RCC 7860 (cell line): ENCODE results near the gene OR6X1.
"Not testable (repeated sequence)": the region's sequence is repeated elsewhere in the genome, so short reads cannot be mapped to it uniquely, and the experiment has no call there.

ENCODE experiments used
- DNase-seq: peaks from one replicate; pipeline ENCODE4 v3.0.0-alpha.2; 2015; ENCODE audit warnings: low spot score
- FAIRE-seq: peaks from 2 replicates; lab custom pipeline; 2012; peaks lifted over from hg19 to GRCh38; lab: Jason Lieb, UNC

OR6X1 gene

DNA sequence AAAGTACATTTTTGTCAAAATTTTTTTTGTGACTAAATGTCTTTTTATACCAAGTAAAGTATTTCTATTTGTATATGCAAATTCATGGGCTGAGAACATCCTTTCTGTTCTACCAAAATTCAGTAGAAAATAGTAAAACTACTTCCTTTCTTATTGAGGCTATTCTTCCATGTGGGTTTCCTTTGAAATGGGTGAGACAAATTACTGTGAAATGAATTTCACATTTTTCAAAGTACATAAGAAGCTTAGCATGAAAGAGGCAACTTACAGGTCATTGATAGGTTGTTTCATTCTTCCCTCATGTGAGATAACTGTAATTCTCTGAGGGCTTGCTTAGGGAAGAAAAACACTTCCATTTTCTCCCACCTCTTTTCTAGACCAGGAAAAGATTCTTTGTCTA, 1.0 kb upstream of the OR6X1 start:
- FAIRE-seq, result no peak

DNA sequence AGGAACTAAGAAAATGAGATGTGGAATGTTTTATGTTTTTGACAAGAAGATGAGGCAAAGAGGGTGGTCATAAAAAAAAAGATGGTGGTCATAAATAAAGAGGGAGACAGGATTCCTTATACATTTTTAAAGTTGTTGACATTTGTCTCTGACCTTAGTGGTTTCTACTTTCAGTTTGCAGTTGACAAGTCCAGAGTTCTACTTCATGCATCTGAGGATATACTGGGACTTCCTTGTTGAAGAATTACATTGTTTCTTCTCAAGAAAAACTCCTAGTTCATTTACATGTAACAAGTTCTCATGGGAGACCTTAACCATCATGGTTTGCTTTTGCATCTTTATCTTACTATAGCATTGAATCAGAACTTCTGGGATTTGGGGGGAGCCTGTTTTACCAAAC, 1.2 kb downstream of the OR6X1 start:
- no peak for FAIRE-seq
- DNase-seq, result no peak

More for the DNA sequence above, 1.0 kb upstream of the OR6X1 start:
- no peak for DNase-seq

DNA sequence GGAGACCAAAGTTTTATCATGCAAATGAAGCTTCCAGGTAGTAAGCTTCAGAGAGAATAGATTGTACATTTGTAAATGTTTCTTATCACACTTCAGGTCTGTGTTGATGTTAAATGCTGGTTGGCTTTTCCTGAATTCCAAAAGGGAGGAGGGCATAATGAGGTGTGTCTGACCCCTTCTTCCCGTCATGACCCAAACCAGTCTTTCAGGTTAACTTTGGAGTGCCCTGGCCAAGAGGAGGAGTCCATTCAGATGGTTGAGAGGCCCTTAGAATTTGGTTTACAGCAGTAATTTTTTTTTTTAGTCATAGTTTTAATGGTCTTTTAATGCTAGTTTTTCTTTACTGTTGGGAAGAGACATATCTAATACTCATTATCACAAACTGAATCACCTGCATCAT, 2.5 kb downstream of the OR6X1 start:
- no peak for FAIRE-seq
- DNase-seq, result no peak

DNA sequence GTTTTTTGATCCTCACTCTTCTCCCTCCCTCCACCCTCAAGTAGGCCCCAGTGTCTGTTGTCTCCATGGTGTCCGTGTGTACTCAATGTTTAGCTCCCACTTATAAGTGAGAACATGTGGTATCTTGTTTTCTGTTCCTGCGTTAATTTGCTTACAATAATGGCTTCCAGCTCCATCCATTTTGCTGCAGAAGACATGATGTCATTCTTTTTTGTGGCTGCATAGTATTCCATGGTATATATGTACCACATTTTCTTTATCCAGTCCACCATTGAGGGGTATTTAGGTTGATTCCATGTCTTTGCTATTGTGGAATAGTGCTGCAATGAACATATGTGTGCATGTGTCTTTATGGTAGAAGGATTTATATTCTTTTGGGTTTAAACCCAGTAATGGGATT, 6.0 kb downstream of the OR6X1 start:
- not testable (repeated sequence) for FAIRE-seq, DNase-seq

DNA sequence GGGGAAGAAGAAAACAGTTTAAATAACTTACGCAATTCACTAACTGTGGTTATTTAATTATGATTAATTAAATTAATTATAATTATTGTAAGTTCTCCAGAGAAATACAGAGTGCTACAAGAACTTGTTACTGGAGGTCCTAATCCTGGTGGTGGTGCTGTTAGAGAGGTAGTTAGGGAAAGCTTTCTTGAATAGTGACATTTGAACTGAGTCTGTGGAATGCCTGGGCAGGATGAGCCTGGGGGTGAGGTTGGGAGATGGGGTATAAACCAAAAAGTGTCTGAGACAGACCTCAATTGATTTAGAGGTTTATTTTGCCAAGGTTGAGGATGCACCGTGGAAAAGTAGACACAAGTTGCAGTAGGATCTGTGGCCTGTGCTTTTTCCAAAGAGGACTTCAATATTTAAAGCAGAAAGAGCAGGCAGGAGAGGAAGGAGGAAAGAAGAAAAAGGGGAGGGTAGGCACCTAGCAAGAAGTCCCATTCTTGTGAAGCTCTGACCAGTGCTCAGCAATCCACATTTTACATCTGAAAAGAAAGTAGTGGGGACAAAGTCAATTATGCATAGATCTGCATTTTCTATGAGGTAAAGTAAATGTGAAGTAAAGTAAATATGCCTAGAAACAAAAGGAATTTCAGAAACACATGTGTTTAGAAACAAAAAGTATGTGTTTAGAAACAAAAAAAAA, 8.4 kb downstream of the OR6X1 start:
- DNase-seq, result no peak
- FAIRE-seq, result no peak

DNA sequence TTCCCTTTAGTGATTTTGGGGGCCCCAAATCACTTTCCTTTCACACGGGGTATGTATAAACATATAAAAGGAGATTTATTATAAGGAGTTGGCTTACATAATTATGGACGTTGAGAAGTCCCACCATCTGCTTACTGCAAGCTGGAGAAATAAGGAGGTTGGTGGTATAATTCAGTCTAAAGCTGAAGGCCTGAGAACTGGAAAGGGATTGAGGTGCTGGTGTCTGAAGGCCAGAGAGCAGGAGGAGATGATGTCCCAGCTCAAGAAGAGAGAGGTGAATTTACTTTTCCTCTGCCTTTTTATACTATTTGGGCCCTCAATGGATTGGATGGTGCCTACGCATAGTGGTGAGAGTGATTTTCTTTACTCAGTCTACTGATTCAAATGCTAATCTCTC, 11.6 kb downstream of the OR6X1 start:
- DNase-seq (no peak), FAIRE-seq (no peak)

DNA sequence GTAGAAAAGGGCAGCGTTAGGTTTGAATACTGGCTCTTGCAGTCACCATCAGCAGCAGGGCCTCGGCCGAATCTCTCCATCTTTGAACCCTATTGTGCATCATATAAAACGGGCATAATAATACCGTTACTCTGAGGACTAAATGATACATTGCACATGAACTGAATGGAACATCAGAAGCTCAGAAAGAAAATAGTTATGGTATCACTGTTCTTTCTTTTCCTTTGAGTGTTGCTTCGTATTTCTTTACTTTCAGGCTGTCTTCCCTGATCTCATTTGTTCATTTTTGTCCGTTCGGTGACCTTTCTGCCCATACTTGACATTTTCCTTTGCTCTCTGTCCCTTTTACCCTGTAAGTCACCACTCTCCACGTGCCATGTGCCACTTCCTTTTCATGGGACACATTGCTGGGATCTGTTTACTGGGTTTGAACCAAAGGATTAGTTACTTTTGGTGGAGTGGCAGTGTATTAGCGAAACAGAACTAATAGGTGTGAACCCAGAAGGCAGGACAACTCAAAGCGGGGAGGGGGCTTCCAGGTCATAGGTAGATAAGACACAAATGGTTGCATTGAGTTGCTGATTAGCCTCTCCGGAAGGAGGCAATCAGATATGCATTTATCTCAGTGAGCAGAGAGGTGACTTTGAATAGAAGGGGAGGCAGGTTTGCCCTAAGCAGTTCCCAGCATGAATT, 12.1 kb downstream of the OR6X1 start:
- no peak for DNase-seq
- no peak for FAIRE-seq

DNA sequence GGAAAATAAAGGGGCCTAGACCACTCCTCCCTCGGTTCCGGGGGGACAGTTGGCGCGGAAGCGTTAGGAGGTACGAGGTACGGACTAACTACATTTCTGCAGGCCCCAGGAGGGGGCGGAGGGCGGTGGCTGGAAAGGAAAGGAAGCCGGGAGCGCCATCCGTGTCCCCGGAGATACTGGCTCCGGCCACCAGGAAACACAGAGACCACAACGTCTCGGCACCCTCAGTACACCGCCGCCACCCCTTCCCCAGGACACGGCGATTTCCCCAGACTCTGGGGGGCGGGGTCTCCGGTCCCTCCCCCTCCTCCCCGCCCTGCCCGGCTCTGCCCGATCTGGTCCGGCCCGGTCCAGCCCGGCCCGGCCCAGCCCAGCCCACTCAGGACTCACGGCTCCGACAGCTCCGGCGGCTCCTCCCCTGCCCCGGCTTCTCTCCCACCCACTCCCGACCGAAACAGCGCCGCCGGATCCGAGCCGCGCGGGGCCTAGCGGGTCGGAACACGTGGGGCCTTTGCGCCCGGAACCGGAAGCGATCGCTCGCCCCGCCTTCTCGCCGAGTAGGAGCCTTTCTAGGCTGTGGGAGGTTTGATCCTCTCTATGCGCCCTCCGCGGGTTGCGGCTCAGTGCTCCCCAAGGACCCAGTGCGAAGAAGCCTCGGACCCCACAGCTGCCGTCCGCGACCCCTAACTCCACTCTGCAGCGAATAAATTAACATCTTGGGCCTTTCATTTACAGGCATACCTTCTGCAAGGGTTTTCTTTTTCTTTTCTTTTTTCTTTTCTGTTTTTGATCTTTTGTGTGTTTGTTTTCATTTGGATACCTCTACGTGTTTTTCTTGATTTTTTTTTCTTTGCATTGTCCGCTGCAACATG, 12.9 kb downstream of the OR6X1 start, which contains the start of gene ZNF202:
ZNF202 (minus strand) TSS at position 502 of the 872 bp plus-strand sequence. CDS start 10,772 bp downstream, outside the sequence.
- DNase-seq, result peak; percentile 58
- no peak for FAIRE-seq

DNA sequence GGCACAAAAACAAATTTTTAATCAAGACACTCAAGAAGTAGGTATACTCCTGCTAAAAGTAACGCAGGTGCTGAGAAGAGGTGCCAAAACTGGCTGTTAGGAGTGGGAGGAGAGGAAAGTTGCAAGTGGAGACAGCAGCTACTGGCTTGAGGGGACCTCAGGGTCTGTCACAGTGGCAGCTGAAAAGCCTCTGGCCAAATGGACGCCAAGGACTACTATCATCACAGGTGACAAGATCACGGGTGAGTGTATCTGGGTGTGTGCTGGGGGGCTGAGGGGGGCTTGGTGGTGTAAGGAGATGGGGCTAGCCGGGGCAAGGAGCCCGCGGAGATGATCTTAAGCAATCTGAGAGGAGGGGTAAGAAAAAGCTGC, 13.5 kb downstream of the OR6X1 start:
- FAIRE-seq, result no peak
- no peak for DNase-seq

DNA sequence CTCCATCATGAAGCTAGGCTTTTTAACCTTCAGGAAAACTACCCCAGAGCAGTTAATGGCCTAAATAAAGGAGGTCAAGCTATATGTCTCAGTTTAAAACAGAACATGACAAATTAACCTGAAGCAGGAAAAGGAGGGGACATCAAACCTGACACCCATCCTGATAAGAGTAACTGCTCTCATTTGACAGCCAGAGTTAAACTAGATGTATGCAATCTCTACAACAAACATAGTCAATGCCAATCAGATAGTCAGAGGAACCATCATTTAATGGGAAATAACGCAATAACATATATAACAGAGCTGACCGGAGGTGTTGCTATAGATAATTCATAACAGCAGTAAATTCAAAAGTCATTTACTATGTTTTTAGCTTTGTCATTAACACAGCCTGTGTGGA, 15.9 kb downstream of the OR6X1 start:
- FAIRE-seq, result no peak

DNA sequence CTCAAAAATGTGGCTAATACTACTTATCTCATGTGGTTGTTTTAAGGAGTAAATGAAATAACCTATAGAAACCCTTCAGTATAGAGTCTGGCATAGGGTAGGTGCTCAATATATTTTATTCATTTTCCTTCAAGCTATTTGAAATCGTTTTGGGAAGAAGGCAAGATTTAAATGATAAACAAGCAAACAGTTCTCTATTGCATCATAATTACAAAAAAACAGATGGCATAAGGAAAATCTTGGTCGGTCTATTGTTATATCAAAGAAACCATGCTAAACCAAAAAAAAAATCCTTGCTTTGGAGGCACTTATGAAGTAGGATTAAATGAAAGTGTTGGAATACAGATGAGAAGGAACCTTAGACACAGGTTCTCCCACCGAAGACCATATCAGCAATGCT, 17.5 kb downstream of the OR6X1 start:
- FAIRE-seq (no peak), DNase-seq (no peak)

More for the DNA sequence above, 15.9 kb downstream of the OR6X1 start:
- no peak for DNase-seq

DNA sequence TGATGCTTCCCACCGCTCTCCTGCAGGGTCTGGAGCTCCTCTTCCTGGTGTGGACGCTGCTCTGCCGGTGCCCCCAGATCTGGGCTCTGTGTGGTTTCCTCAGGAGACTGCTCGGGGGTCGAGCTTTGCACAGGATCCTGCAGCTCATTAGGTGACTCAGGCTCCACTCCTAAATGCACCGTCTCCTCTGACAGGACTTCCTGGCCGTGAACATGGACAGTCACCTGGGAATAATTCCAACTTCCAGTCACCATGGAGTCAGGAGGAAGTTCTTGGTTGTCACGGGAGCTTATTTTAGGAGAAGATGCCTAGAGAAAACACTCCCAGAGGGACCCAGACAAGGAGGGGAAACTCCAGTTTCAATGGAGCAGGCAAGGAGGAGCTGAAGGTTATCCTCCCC, 24.7 kb downstream of the OR6X1 start:
- no peak for DNase-seq
- FAIRE-seq, result no peak

DNA sequence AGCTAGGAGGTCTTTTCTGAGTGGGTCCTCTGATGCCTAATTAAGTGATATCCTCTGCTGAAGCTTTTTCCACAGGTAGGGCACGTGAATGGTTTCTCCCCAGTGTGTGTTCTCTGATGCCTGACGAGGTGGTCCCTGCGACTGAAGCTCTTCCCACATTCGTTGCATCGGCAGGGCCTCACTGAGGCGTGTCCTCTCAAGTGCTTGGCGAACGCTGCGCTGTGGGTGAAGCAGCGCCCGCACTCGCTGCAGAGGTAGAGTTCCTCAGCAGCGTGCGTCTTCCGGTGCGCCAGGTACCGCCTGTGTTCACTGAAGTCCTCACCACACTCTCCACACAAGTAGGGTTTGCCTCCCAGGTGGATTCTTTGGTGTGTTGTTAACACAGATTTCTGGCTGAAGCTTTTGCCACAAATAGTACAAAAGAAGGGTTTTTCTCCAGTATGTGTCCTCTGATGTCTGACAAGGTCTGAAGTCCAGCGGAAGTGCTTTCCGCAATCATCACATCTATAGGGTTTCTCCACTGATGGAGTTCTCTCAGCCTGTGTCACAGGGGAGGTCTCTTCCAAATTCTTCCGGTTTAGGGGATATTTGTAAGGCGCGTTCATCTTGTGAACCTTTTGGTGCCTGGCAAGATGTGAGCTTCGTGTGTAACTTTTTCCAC, 28.2 kb downstream of the OR6X1 start:
- no peak for FAIRE-seq

DNA sequence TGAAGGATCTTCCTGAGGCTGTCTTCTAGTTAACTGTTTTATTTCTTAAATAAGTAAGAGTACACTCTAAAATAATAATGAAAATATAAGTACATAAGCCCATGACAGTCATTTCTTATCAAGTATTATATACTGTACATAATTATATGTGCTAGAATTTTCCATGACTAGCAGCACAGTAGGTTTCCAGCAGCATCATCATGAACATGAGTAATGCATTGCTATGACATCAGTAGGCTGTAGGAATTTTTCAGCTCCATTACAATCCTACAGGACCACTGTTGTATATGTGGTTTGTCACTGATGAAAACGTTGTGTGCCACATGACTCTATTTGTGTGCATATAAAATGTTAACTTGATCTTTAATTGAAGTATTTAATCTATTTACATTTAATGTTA, 34.9 kb downstream of the OR6X1 start:
- no peak for FAIRE-seq
- no peak for DNase-seq

More for the DNA sequence above, 28.2 kb downstream of the OR6X1 start:
- DNase-seq, result no peak

DNA sequence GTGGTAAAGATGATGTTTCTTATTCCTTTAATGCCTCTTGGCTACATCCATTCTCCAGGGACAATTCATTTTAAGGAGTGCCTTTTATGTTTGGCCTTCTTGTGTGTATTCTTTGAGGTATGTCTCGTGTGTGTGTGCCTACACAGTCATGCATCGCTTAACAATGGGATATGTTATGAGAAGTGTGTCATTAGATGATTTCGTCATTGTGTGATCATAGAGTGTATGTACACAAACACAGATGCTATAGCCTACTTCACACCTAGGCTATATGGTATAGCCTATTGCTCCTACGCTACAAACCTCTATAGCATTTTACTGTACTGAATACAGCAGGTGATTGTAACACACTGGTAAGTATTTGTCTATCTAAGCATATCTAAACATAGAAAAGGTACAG, 35.8 kb downstream of the OR6X1 start:
- FAIRE-seq, result no peak

DNA sequence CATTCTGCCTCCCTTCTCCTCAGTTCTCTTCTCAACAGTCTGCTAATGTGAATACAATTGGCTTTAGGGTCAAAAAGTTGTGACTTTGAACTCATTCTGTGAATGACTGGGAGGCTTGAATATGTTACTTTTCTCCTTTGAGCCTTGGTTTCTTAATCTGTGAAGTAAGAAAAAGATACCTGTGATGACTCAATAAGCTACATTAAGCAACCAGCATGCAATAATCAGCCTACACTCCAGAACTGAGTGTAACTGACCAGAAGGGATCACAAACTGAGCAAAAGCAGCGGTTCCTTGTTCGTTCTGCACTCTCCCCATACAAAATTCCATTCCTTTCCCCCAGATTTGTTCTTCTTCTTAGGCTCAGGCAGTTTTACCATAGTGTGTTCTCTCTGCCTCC, 36.3 kb downstream of the OR6X1 start:
- FAIRE-seq (no peak), DNase-seq (no peak)

More for the DNA sequence above, 35.8 kb downstream of the OR6X1 start:
- no peak for DNase-seq

DNA sequence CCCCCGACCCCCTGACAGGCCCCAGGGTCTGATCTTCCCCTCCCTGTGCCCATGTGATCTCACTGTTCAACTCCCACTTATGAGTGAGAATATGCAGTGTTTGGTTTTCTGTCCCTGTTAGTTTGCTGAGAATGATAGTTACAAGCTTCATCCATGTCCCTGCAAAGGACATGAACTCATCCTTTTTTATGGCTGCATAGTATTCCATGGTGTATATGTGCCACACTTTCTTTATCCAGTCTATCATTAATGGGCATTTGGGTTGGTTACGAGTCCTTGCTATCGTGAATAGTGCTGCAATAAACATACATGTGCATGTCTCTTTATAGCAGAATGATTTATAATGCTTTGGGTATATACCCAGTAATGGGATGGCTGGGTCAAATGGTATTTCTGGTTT, 41.7 kb downstream of the OR6X1 start:
- DNase-seq, FAIRE-seq: not testable (repeated sequence)

DNA sequence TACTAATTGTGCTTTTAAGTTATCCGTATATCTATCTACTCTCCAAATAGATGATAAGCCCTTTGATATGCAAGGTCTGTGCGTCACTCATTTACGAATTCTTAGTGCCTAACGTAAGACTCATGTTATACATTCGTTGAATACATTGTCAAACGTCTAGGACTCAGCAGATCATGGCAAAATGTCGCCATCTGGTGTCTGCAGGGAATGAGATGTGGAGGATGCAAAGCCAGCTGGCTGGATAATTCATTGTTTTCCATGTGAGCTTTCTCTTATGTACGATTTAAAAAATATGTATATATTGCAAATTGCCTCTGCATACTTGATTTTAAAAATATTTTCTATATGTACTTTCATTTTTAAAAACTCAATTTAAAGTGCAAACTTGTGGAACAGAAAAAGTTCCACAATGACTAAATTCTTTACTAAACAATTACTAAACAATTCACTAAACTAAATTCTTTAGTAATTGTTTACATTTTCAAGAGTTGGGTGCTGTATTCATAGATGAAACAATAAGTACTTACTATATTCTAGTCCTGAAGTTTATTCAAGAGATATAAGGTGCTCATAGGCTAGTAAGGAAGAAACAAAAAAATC, 46.6 kb downstream of the OR6X1 start:
- peak; percentile 18 for DNase-seq
- FAIRE-seq, result peak; percentile 32

DNA sequence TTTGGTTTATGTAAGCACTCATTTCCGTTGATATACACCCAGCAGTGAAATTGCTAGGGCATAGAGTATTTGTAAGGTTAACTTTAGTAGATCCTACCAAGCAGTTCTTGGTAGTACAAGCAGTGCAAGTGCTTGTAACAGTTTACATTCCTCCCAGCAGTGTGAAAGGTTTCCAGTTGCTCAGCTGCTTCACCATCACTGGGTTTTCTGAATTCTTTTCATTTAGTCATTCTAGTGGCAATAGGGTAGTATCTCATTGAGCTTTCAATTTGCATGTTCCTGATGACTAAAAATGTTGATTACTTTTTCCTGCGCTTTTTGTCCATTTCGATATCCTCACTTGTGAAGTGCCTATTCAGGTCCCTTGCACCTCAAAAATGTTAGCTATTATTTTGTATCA, 47.1 kb downstream of the OR6X1 start:
- no peak for FAIRE-seq
- DNase-seq, result no peak

DNA sequence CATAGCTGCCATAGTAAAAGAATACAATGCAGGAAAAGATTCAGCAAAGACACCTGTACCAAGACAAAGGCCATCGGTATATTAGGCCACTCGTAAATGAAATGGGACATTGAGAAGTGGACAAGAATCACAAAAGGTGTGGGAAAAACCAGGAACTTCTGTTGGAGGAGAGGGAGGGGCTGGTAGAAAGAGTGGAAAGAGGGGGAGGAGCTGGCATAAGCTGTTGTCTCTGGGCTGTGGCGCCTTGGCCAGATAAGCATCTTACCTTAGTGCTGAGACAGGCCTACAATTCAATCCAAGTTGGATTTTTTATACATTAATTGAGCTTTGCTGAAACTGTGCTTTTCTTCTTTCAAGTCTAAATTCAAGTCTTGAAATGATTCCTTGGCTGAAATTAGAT, 50.0 kb downstream of the OR6X1 start:
- DNase-seq, result no peak
- FAIRE-seq, result no peak
